ENCODE results near the gene SH3BGR.

The SH3BGR gene

GRCh38 chr21:39479164-39479813, 27.5 kb downstream of the SH3BGR start:
- ChIA-PET POLR2A (no interaction called here), CTCF (no interaction called here)
- Histone ChIP-seq H3K27ac (ENCODE audit: insufficient read depth in 1 of 2, low read depth in 1 of 2, low read length in 2 of 2, poor library complexity in 1 of 2, severe bottlenecking in 2 of 2) (no peak overlapping the region), H3K4me1 (ENCODE audit: control extremely low read depth in 1 of 4, control insufficient read depth in 4 of 4, insufficient read depth in 4 of 4, low read length in 3 of 4) (no peaks in the 10 kb centered on the region), H3K27me3 (replicated peaks in 2 of 5; ENCODE audit: control insufficient read depth in 4 of 5, insufficient read depth in 5 of 5, low read length in 4 of 5) (no peaks in the 10 kb centered on the region), H3K36me3 (ENCODE audit: control insufficient read depth in 4 of 4, insufficient read depth in 4 of 4, low read length in 3 of 4) (no peaks in the 10 kb centered on the region), H3K4me3 (ENCODE audit: control insufficient read depth in 1 of 7, extremely low read depth in 1 of 7, insufficient read depth in 4 of 7, low read depth in 2 of 7, low read length in 6 of 7) (no peak overlapping the region), H3K9me3 (ENCODE audit: control extremely low read depth in 1 of 5, control insufficient read depth in 4 of 5, insufficient read depth in 2 of 5, low read depth in 1 of 5, low read length in 4 of 5) (no peaks in the 10 kb centered on the region)
- 96% methylated on average over 4 of the region's 4 CpGs for WGBS (ENCODE audit: insufficient coverage)
- DNase-seq: no peak

- no peaks in the 10 kb centered on the region for H3K36me3 ChIP-seq (ENCODE audit: control insufficient read depth in 4 of 4, insufficient read depth in 4 of 4, low read length in 3 of 4)
- H3K27me3 ChIP-seq (replicated peaks in 2 of 5; ENCODE audit: control insufficient read depth in 4 of 5, insufficient read depth in 5 of 5, low read length in 4 of 5): no peaks in the 10 kb centered on the region
- CTCF ChIA-PET: no interaction called here
- no peaks in the 10 kb centered on the region for H3K4me1 ChIP-seq (ENCODE audit: control extremely low read depth in 1 of 4, control insufficient read depth in 4 of 4, insufficient read depth in 4 of 4, low read length in 3 of 4)
- POLR2A ChIA-PET: no interaction called here
- H3K9me3 ChIP-seq (ENCODE audit: control extremely low read depth in 1 of 5, control insufficient read depth in 4 of 5, insufficient read depth in 2 of 5, low read depth in 1 of 5, low read length in 4 of 5): no peaks in the 10 kb centered on the region
- 92% methylated on average over 2 of the region's 2 CpGs for WGBS (ENCODE audit: insufficient coverage)
- no peak overlapping the region for H3K4me3 ChIP-seq (ENCODE audit: control insufficient read depth in 1 of 7, extremely low read depth in 1 of 7, insufficient read depth in 4 of 7, low read depth in 2 of 7, low read length in 6 of 7)
- DNase-seq: no peak
- H3K27ac ChIP-seq (ENCODE audit: insufficient read depth in 1 of 2, low read depth in 1 of 2, low read length in 2 of 2, poor library complexity in 1 of 2, severe bottlenecking in 2 of 2): no peak overlapping the region
Observed at GRCh38 chr21:39479814-39480182, 28.0 kb downstream of the SH3BGR start.

- H3K36me3 ChIP-seq (ENCODE audit: control insufficient read depth in 4 of 4, insufficient read depth in 4 of 4, low read length in 3 of 4): no peaks in the 10 kb centered on the region
- H3K4me1 ChIP-seq (ENCODE audit: control extremely low read depth in 1 of 4, control insufficient read depth in 4 of 4, insufficient read depth in 4 of 4, low read length in 3 of 4): no peaks in the 10 kb centered on the region
- no peak for DNase-seq
- ChIA-PET CTCF (no interaction called here), POLR2A (no interaction called here)
- no peaks in the 10 kb centered on the region for H3K27me3 ChIP-seq (replicated peaks in 2 of 5; ENCODE audit: control insufficient read depth in 4 of 5, insufficient read depth in 5 of 5, low read length in 4 of 5)
- no peaks in the 10 kb centered on the region for H3K9me3 ChIP-seq (ENCODE audit: control extremely low read depth in 1 of 5, control insufficient read depth in 4 of 5, insufficient read depth in 2 of 5, low read depth in 1 of 5, low read length in 4 of 5)
- no peak overlapping the region for H3K27ac ChIP-seq (ENCODE audit: insufficient read depth in 1 of 2, low read depth in 1 of 2, low read length in 2 of 2, poor library complexity in 1 of 2, severe bottlenecking in 2 of 2)
- WGBS (ENCODE audit: insufficient coverage): 100% methylated on average over 4 of the region's 4 CpGs
- no peak overlapping the region for H3K4me3 ChIP-seq (ENCODE audit: control insufficient read depth in 1 of 7, extremely low read depth in 1 of 7, insufficient read depth in 4 of 7, low read depth in 2 of 7, low read length in 6 of 7)
Observed at GRCh38 chr21:39480271-39480670, 28.5 kb downstream of the SH3BGR start.

GRCh38 chr21:39481886-39482285, 30.1 kb downstream of the SH3BGR start:
- Histone ChIP-seq H3K4me1 (ENCODE audit: control extremely low read depth in 1 of 4, control insufficient read depth in 4 of 4, insufficient read depth in 4 of 4, low read length in 3 of 4) (no peaks in the 10 kb centered on the region), H3K27ac (ENCODE audit: insufficient read depth in 1 of 2, low read depth in 1 of 2, low read length in 2 of 2, poor library complexity in 1 of 2, severe bottlenecking in 2 of 2) (no peak overlapping the region), H3K9me3 (ENCODE audit: control extremely low read depth in 1 of 5, control insufficient read depth in 4 of 5, insufficient read depth in 2 of 5, low read depth in 1 of 5, low read length in 4 of 5) (no peaks in the 10 kb centered on the region), H3K27me3 (replicated peaks in 2 of 5; ENCODE audit: control insufficient read depth in 4 of 5, insufficient read depth in 5 of 5, low read length in 4 of 5) (no peaks in the 10 kb centered on the region), H3K4me3 (ENCODE audit: control insufficient read depth in 1 of 7, extremely low read depth in 1 of 7, insufficient read depth in 4 of 7, low read depth in 2 of 7, low read length in 6 of 7) (no peak overlapping the region), H3K36me3 (ENCODE audit: control insufficient read depth in 4 of 4, insufficient read depth in 4 of 4, low read length in 3 of 4) (no peaks in the 10 kb centered on the region)
- 71% methylated on average over 1 of the region's 3 CpGs for WGBS (ENCODE audit: insufficient coverage)
- POLR2A ChIA-PET: no interaction called here
- CTCF ChIA-PET: no interaction called here
- no peak for DNase-seq

- Histone ChIP-seq H3K9me3 (ENCODE audit: control extremely low read depth in 1 of 5, control insufficient read depth in 4 of 5, insufficient read depth in 2 of 5, low read depth in 1 of 5, low read length in 4 of 5) (no peaks in the 10 kb centered on the region), H3K4me3 (ENCODE audit: control insufficient read depth in 1 of 7, extremely low read depth in 1 of 7, insufficient read depth in 4 of 7, low read depth in 2 of 7, low read length in 6 of 7) (no peak overlapping the region), H3K36me3 (ENCODE audit: control insufficient read depth in 4 of 4, insufficient read depth in 4 of 4, low read length in 3 of 4) (no peaks in the 10 kb centered on the region), H3K27ac (ENCODE audit: insufficient read depth in 1 of 2, low read depth in 1 of 2, low read length in 2 of 2, poor library complexity in 1 of 2, severe bottlenecking in 2 of 2) (no peak overlapping the region), H3K27me3 (replicated peaks in 2 of 5; ENCODE audit: control insufficient read depth in 4 of 5, insufficient read depth in 5 of 5, low read length in 4 of 5) (no peaks in the 10 kb centered on the region), H3K4me1 (ENCODE audit: control extremely low read depth in 1 of 4, control insufficient read depth in 4 of 4, insufficient read depth in 4 of 4, low read length in 3 of 4) (no peaks in the 10 kb centered on the region)
- CTCF ChIA-PET: no interaction called here
- WGBS (ENCODE audit: insufficient coverage): no CpG with 5 or more reads among the region's 1 CpG
- DNase-seq: no peak
- POLR2A ChIA-PET: no interaction called here
Observed at GRCh38 chr21:39483917-39484316, 32.1 kb downstream of the SH3BGR start.

- 100% methylated on average over 3 of the region's 6 CpGs for WGBS (ENCODE audit: insufficient coverage)
- DNase-seq: no peak
- CTCF ChIA-PET: no interaction called here
- POLR2A ChIA-PET: no interaction called here
- H3K4me3 ChIP-seq (ENCODE audit: control insufficient read depth in 1 of 7, extremely low read depth in 1 of 7, insufficient read depth in 4 of 7, low read depth in 2 of 7, low read length in 6 of 7): no peak overlapping the region
- H3K36me3 ChIP-seq (ENCODE audit: control insufficient read depth in 4 of 4, insufficient read depth in 4 of 4, low read length in 3 of 4): no peaks in the 10 kb centered on the region
- H3K4me1 ChIP-seq (ENCODE audit: control extremely low read depth in 1 of 4, control insufficient read depth in 4 of 4, insufficient read depth in 4 of 4, low read length in 3 of 4): no peaks in the 10 kb centered on the region
- H3K9me3 ChIP-seq (ENCODE audit: control extremely low read depth in 1 of 5, control insufficient read depth in 4 of 5, insufficient read depth in 2 of 5, low read depth in 1 of 5, low read length in 4 of 5): no peaks in the 10 kb centered on the region
- H3K27ac ChIP-seq (ENCODE audit: insufficient read depth in 1 of 2, low read depth in 1 of 2, low read length in 2 of 2, poor library complexity in 1 of 2, severe bottlenecking in 2 of 2): no peak overlapping the region
- H3K27me3 ChIP-seq (replicated peaks in 2 of 5; ENCODE audit: control insufficient read depth in 4 of 5, insufficient read depth in 5 of 5, low read length in 4 of 5): no peaks in the 10 kb centered on the region
Observed at GRCh38 chr21:39484711-39485276, 33.0 kb downstream of the SH3BGR start.

- no peaks in the 10 kb centered on the region for H3K27me3 ChIP-seq (replicated peaks in 2 of 5; ENCODE audit: control insufficient read depth in 4 of 5, insufficient read depth in 5 of 5, low read length in 4 of 5)
- no peaks in the 10 kb centered on the region for H3K36me3 ChIP-seq (ENCODE audit: control insufficient read depth in 4 of 4, insufficient read depth in 4 of 4, low read length in 3 of 4)
- H3K4me1 ChIP-seq (ENCODE audit: control extremely low read depth in 1 of 4, control insufficient read depth in 4 of 4, insufficient read depth in 4 of 4, low read length in 3 of 4): no peaks in the 10 kb centered on the region
- ChIA-PET POLR2A (no interaction called here), CTCF (no interaction called here)
- peaks cover 0 to 8% (median 3%) of the 10 kb centered on the region in 5 experiments for H3K9me3 ChIP-seq (ENCODE audit: control extremely low read depth in 1 of 5, control insufficient read depth in 4 of 5, insufficient read depth in 2 of 5, low read depth in 1 of 5, low read length in 4 of 5)
- no peak for DNase-seq
- H3K4me3 ChIP-seq (ENCODE audit: control insufficient read depth in 1 of 7, extremely low read depth in 1 of 7, insufficient read depth in 4 of 7, low read depth in 2 of 7, low read length in 6 of 7): no peak overlapping the region
- 100% methylated on average over 1 of the region's 1 CpG for WGBS (ENCODE audit: insufficient coverage)
- no peak overlapping the region for H3K27ac ChIP-seq (ENCODE audit: insufficient read depth in 1 of 2, low read depth in 1 of 2, low read length in 2 of 2, poor library complexity in 1 of 2, severe bottlenecking in 2 of 2)
Observed at GRCh38 chr21:39489380-39489924, 37.7 kb downstream of the SH3BGR start.
